GM21526 (cell line): ENCODE measurements around the gene IL16.

ENCODE experiments used
- ATAC-seq: cut with Tn5 transposase; IDR thresholded peaks from one replicate; pipeline ENCODE4 v1.9.1; 2021; ENCODE audit warnings: moderate library complexity; ENCODE audit not compliant: unreplicated experiment, low FRiP score

Gene IL16

GRCh38 chr15:81271761-81272644 lies 75.3 kb downstream of the IL16 start:
- ATAC-seq = no peak

GRCh38 chr15:81273200-81273599 lies 76.5 kb downstream of the IL16 start:
- no peak for ATAC-seq

- ATAC-seq = no peak
Measured at GRCh38 chr15:81273855-81274254, 77.2 kb downstream of the IL16 start.

- no peak for ATAC-seq
Measured at GRCh38 chr15:81274255-81274654, 77.6 kb downstream of the IL16 start.

- ATAC-seq = peak; percentile 78
Measured at GRCh38 chr15:81274931-81275707, 78.4 kb downstream of the IL16 start.

- no peak for ATAC-seq
Measured at GRCh38 chr15:81275711-81276392, 79.2 kb downstream of the IL16 start.

- no peak for ATAC-seq
Measured at GRCh38 chr15:81276967-81277366, 80.3 kb downstream of the IL16 start.

- no peak for ATAC-seq
Measured at GRCh38 chr15:81277851-81278250, 81.2 kb downstream of the IL16 start.

GRCh38 chr15:81278306-81279029 lies 81.8 kb downstream of the IL16 start:
- no peak for ATAC-seq

- ATAC-seq = no peak
Measured at GRCh38 chr15:81279621-81280485, 83.2 kb downstream of the IL16 start.

GRCh38 chr15:81280696-81281455 lies 84.2 kb downstream of the IL16 start:
- ATAC-seq = no peak

- ATAC-seq = no peak
Measured at GRCh38 chr15:81281456-81281735, 84.7 kb downstream of the IL16 start.

GRCh38 chr15:81281766-81282605 lies 85.3 kb downstream of the IL16 start:
- ATAC-seq = no peak

GRCh38 chr15:81282606-81282895 lies 85.9 kb downstream of the IL16 start:
- ATAC-seq = no peak

- no peak for ATAC-seq
Measured at GRCh38 chr15:81282911-81283310, 86.2 kb downstream of the IL16 start.

GRCh38 chr15:81284256-81285031 lies 87.8 kb downstream of the IL16 start:
- no peak for ATAC-seq

- ATAC-seq = no peak
Measured at GRCh38 chr15:81285461-81285860, 88.8 kb downstream of the IL16 start.
